Measurements from ENCODE around the gene ST6GALNAC3.

ST6GALNAC3 gene

DNA sequence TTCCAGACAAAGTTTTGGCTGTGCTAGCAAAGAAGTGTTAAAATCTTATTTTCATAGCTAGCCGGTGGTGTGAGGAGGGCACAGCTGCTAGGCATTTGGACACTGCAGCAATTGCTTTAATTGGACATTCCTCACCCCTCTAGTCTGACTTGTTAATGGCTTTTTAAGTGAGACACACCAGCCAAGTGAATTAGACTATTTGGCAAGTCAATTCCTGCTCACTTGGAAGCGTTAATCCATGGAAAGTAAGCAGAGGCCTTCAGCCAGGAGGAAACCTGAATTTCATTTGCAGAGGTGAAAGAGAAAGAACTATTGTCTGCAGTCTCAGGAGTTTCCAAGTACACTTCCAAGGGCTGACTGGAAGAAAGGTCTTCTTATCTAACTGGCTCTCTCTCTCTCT lies 175.7 kb downstream of the ST6GALNAC3 start:
- no peak for DNase-seq (ENCODE audit: low read depth)

DNA sequence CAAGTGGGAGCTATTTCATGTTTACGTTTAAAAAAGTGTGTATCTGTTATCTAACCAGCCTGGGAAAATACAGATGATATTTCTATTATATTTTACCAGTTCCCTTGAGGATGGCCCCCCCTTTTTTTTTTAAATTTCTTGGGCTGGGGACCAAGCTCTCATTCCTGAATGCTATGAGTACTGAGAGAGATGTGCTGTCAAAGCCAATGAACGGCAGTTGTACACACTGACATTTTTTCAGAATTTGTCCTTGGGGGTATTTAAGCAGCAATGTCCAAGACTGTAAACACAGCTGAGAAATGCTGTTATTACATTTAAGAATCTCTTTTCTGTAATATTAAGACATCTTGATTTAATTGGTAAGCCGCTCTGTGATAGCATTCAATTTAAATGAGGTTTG lies 177.9 kb downstream of the ST6GALNAC3 start:
- DNase-seq (ENCODE audit: low read depth), result no peak

DNA sequence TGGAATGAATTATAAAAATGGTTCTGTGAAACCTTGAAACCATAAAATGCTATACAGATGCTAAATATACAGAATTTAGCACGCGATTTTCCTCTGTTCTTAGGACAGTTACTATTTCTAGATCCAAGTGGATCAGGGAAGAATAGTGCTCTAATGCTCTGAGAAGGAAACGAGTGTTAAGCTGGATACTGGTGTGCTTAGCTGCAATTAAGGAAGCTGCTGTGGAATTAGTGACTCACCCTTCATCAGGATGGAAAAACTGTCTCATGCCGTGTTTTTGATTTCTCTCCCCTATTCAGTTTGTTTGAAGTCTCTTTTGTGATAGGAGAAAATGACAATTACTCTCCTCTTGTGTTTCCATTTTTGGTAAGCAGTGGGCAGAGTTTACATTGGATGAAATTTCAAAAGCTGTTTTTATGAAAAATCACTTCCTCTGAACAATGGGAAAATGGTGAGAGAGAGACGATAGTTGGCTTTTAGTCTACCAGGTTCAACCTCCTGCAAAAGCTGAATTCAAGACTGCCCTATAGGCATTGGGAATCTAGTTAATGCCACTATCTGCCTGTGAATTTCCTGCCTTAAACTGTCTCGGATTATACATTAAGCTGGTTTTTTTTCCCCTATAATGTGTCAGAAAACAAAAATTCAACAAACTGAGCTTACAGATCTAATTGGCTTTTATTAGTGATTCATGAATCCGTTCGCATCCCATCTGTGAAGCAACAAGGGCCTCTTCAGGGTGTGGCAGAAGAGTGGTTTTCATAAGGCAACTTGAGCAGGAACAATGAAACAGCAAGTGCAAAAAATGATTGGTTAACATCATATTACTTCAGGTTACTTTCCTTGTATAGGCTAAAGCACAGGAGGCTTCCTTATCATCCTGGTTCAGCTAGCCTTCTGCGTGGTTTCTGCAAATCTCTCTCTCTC lies 179.8 kb downstream of the ST6GALNAC3 start:
- no peak for DNase-seq (ENCODE audit: low read depth)

DNA sequence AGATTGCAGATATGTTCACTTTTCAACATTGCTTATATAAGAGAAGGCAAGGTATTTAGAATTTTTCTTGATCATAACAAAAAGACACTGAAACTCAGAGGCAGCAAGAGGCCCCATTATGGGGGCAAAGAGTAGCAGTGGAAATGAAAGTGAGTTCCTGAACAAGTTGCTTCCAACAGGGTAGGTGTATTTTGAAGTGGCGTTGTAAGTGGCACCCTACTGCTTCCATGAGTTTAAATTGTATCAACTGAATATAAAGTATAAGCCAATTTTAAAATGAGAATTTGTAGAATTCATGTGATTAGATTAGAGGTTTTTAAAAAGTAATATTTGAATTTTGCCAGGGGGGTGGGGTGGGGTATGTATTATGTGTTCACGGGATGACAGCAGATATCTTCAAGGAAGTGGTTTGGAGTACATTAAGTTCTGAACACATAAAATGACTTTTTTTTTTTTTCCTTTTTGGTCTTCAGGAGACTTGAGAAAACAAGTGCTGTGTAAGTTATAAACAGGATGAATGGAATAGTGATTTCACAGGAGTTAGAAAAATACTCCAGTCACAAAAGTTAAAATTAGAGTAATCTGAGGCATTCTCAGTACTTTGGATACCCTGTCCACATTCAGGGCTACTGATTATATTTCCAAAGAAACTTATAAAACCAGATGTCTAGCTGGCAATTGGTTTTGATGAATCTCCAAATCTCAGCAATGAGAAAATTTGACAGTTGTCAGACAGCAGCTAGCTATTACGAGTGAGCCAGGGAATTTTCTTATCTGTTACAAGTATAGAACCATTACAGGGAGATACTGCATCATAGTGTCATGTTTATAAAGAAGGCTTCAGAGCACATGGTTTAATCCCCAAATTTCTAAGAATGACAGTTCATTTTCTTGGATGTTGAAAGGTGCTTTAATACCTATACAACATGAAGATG lies 182.0 kb downstream of the ST6GALNAC3 start:
- no peak for DNase-seq (ENCODE audit: low read depth)

DNA sequence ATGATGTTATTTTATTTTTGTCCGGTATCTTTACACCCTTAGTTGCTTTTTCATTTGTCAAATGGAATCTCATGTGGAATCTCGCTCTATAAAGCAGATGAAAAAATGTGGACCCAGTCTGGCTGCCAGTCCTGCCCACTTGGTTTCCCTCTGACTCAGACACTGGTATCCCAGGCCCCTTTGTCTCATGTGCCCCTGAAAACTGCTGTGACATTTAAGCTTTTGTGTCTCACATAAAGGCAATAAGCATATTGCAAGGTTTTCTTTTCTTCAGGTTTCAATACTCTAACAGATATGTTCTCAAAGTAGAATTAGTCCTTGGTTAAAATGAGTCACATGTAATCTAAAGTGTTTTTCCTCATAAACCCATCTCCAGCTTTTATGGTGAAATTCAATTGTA lies 183.3 kb downstream of the ST6GALNAC3 start:
- no peak for DNase-seq (ENCODE audit: low read depth)

DNA sequence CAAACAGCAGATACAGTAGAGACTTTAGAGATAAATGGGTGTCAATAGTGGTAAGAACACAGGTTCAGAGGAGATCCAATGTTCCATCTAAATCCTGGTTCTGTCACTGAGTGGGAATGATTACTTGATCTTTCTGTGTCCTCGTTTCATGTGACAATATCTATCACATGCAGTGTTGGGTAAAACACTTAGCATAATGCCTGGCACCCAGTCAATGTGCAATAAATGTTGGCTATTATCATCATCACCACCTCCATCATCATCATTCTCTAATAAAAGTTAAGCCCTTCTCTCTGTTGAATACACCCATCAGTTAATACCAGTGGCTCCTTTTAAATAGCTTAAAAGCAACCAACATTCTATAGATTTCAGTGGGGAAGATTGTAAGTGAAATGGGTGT lies 184.7 kb downstream of the ST6GALNAC3 start:
- no peak for DNase-seq (ENCODE audit: low read depth)

- DNase-seq (ENCODE audit: low read depth), result no peak
These were observed 185.7 kb downstream of the ST6GALNAC3 start for GRCh38 chr1:76260279-76260678.

DNA sequence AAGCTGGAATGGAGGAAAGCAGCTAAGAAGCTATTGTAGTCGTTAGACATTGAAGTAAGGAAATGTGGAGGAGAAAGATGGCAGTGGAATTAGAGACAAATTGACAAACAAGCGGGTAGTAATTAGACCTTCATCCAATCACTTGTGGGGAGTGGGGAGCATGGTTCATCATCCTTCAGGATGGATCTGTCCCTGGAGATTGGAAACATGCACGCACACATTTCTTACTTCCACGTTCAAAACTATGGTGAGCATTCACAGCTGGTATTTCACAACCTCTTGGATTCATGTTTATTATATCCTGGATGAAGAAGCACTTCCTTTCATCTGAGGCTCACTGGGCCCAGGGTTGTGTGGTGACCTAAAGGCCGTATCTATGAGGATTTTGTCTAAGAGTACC lies 188.1 kb downstream of the ST6GALNAC3 start:
- no peak for DNase-seq (ENCODE audit: low read depth)

DNA sequence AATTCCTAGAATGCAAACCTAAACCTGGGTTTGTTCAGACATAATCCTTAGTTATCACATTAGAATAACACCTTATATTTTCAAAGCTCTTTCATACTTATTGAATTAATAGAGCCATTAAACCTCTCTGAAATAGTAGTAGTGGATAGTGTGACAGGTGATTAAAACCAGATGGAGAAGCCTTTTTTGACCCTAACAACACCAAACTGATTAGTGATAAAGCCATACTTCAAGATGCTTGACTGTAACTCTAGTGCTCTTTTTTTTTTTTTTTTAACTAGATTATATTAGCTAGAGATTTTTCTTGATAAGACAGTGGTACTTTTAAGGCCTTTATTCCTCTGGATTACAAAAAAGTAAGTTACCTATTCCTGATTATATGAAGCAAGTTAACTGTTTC lies 190.1 kb downstream of the ST6GALNAC3 start:
- DNase-seq (ENCODE audit: low read depth), result no peak

DNA sequence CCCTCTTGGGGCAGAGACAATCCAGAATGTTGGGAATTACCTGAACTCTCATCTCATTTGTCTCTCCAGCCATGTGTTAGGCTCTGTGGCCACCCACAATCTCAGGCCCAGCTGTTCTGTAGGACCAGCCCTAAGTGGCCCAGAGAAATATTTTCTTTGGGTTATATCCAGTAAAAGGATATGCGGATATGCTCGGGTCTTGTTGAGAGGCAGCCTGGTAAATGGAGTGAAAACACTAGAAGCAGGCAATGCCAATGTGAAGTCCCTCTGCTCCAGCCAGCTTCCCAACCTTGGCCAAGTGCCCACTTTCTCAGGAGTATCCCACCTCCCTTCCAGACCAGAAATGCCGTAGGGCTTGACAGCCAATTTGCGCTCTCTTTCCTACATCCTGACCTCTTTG lies 192.2 kb downstream of the ST6GALNAC3 start:
- no peak for DNase-seq (ENCODE audit: low read depth)

GRCh38 chr1:76267631-76268030 lies 193.1 kb downstream of the ST6GALNAC3 start:
- DNase-seq (ENCODE audit: low read depth), result no peak

- DNase-seq (ENCODE audit: low read depth), result no peak
These were observed 193.8 kb downstream of the ST6GALNAC3 start for GRCh38 chr1:76268341-76268740.

DNA sequence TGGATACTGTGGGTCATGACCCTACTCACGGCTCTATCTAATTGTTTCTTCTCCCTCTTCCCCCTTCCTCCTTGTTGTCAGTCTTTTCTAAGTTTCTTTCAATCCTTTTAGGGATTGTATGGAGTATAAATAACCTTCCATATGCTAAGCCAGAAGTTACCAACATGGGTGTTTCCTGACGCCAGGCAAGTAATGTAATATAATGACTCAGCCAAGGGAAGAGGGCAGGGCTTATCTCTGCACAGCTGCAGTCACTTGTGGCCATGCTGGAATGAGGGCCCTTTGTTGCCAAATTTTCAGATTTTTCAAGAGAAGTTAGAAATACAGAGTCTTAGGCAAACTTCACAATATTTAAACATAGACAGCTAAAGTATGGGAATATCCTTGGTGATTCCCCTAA lies 194.6 kb downstream of the ST6GALNAC3 start:
- peak; percentile 51 for DNase-seq (ENCODE audit: low read depth)

- no peak for DNase-seq (ENCODE audit: low read depth)
These were observed 199.8 kb downstream of the ST6GALNAC3 start for GRCh38 chr1:76274302-76274701.

GRCh38 chr1:76274718-76275117 lies 200.2 kb downstream of the ST6GALNAC3 start:
- DNase-seq (ENCODE audit: low read depth), result no peak

DNA sequence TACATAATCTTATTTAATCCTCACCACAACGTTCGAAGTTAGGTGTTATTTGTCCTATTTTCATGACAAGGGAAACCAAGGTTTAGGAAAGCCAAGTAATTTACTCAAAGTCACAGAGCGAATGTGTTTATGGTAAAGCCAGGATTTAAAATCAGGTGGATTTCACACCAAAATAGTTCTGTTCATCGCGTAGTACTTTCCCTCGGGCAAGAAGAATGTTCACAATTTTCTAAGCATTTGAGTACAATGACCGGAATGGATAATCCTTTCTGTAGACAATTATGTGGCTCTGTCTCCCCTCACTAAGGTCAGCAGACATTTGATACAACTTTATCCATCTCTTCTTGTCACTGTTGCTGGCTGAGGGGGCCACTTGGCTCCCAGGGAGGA lies 204.2 kb downstream of the ST6GALNAC3 start:
- no peak for DNase-seq (ENCODE audit: low read depth)

DNA sequence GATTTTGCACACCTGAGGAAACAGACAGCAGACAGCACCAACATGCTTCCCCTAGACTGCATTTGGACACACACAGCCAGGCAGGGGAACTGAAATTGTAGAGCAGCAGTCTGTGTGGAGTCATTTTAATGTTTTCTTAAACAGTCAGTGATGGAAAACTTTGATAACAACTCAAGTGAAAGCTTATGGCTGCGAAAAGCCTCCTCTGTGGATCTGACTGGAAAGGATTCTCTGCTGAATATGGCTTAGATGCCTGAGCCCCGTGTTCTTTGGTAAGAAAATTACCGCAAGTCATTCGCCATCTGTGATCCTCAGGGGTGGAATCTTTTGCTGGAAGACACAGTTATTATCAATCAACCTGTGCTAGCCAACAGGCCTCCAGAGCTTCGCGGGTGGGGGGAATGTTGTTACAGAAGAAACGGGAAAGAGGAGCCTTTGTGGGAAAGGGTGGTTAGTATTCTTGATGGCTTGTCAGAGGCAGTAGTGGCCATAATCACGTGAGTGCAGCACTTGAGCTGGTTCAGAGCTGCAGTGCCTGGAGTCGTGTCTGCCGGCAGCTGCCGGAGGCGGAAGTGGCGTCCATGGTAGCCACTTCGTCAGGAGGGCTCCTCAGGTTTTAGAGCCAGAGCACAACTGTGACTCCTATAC lies 204.7 kb downstream of the ST6GALNAC3 start:
- DNase-seq (ENCODE audit: low read depth), result no peak

DNA sequence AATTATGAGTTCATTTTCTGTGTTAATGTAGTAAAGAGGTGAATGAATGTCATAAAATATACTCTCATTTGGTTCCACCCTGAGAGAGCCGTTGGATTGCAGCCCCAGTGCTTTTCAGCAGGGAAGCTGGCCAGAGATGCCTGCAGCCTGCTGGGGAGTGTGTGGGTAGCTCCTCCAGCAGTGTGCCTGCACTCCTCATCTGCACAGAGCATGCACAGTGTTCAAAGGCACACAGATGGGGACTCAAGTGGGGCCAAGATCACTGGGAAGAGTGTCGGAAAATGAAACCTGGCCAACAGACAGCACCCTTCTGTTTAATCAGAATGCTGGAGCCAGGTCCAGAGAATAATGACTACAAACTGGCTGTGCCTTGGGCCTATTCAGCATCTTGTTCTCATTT lies 206.8 kb downstream of the ST6GALNAC3 start:
- DNase-seq (ENCODE audit: low read depth), result no peak

DNA sequence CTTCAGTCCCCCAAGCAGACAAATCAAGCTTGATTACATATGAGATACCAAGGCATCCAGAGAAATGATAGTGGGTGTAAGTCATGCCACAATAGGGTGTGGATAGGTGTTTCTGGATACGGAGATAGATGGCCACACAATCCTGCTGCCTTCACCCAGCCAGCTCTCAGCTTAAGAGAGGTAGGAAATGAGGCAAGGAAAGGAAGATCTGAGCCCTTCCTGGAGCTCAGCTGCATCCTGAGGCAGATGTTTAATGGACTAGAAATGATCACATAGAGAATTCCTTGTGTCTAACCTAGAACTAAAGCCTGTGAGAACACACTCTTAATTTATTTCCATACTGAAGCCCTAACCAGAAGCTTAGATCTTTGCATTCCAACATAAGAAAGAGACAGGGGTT lies 210.3 kb downstream of the ST6GALNAC3 start:
- no peak for DNase-seq (ENCODE audit: low read depth)

DNA sequence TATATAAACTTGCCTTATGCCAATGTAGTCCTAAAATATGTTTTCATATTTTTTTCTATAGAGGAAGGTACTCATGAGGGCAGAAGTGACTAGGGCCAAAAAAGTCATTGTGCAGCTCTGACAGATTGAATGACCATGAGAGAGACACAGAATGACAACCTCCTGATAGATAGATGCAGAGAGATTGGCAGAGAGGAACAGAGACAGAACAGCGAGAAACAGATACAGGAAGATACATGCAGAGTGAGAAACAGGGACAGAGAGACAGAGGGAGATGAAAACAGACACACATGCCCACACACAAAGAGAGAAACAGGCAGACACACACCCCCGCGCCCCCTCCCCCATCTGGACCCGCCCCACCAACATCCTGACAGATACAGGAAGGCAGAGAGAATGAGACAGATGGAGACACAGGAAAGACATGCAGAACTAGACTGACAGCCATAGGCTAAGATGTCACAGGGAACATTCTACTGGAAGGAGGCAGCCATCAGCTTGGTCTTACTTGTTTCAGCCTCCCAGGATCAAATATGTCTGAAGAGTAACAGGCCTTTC lies 211.1 kb downstream of the ST6GALNAC3 start:
- DNase-seq (ENCODE audit: low read depth), result no peak

DNA sequence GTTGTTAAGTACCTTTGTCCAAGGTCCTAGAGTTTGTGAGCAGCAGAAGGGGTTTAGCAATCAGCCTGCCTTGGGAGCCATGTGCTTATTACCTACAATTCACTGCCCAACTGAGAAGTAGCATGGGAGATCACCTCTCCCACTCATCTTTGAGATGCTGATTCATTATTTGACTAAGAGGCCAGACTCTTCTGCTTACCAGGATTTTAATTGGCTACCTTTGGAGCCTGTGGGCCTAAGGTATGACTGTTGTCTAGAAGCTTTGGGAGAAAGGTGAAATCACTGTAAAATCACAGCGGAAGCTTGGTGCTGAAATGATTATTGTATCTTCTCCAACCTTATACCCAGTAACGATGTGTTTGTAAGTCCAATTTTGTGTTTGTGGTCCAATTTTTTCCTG lies 213.4 kb downstream of the ST6GALNAC3 start:
- DNase-seq (ENCODE audit: low read depth), result no peak
